Measurements from ENCODE around the gene JAZF1.
A peak's percentile ranks its signal among the peaks of the same experiment; 100 is the strongest.

Gene JAZF1

DNA sequence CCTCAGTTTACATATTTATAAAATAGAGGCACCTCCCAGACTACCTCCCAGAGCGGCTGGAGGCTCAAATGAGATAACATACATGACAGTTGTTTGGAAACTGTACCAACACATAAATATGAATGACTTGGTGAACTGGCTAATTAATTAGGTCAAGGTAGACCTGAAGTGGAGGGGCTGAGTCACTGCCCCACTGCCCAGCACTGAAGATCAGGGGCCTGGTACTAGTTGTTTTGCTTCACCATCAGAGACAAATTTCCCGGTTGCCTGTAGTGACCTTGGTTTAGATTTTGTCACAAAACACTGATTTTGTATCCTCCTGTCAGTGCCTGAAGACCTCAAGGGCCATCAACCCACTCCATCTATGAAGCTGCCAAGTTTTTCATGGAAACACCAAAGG lies 41.8 kb downstream of the JAZF1 start:
- H3K27ac ChIP-seq, result no peak overlapping the region
- TF ChIP-seq, protein P1, sequence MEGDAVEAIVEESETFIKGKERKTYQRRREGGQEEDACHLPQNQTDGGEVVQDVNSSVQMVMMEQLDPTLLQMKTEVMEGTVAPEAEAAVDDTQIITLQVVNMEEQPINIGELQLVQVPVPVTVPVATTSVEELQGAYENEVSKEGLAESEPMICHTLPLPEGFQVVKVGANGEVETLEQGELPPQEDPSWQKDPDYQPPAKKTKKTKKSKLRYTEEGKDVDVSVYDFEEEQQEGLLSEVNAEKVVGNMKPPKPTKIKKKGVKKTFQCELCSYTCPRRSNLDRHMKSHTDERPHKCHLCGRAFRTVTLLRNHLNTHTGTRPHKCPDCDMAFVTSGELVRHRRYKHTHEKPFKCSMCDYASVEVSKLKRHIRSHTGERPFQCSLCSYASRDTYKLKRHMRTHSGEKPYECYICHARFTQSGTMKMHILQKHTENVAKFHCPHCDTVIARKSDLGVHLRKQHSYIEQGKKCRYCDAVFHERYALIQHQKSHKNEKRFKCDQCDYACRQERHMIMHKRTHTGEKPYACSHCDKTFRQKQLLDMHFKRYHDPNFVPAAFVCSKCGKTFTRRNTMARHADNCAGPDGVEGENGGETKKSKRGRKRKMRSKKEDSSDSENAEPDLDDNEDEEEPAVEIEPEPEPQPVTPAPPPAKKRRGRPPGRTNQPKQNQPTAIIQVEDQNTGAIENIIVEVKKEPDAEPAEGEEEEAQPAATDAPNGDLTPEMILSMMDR (IDR thresholded peaks at IDR 0.05), result no peak
- no peak for TF ChIP-seq ZFX (IDR thresholded peaks at IDR 0.05; ENCODE audit: borderline replicate concordance)

DNA sequence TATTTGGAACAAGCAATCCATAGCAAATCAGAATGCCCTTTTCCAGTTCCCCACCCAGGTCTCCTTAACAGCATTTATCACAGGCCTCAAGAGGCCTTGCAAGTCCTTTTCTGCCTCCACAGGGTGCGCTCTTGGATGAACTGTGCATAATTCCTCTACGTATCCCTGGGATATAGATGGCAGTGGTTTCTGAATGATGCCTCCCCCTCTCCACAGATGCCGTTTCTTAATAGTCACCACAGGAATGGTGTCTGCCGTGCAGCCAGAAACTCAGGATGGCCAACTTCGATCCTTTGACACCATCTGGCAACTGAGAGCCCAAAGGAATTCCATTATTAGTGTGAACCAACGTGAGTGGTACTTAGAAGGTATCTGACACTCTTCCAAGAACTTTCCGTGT lies 43.1 kb downstream of the JAZF1 start:
- TF ChIP-seq, protein P1 (IDR thresholded peaks at IDR 0.05), result 0 out of 2 replicates have a peak, but pooled peaks have one; percentile 4
- TF ChIP-seq ZFX (IDR thresholded peaks at IDR 0.05; ENCODE audit: borderline replicate concordance), result no peak
- no peak overlapping the region for H3K27ac ChIP-seq

DNA sequence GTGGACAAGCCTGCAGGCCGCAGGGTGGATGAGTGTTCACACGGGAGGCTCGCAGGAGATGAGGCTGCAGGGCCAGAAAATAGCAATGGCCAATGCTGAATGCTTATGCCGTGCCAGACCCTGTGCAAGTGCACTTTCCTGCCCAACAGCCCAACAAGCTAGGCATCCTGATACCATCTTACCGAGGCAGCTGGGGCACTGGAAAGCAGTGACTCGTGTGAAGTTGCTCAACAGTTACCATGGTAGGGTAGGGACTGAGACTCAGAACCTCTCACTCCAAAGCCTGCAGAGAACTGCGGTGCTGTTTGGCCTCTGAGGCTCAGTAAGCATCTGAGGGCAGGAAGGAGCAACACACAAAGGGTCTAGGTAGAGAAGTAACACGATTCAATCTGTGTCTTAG lies 43.7 kb downstream of the JAZF1 start:
- TF ChIP-seq ZFX (IDR thresholded peaks at IDR 0.05; ENCODE audit: borderline replicate concordance), result no peak
- TF ChIP-seq, protein P1 (IDR thresholded peaks at IDR 0.05), result no peak
- H3K27ac ChIP-seq, result no peak overlapping the region

DNA sequence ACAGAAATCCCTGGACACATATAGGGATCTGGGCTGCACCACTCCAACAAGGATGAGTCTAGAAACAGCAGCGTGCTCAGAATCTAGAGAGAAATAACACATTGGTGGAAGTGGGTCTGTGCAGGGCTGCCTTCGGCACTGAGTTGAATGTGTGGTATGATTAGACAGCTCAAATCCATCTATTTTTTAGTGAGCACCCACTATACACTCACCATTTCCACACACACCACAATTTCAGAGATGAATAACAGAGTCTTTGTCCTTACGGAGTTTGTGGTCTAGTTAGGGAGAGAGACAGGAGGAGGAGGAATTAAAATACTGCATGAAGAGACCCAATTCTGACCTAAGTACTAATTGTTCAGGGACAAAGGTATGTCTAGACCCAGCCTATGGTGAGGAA lies 44.2 kb downstream of the JAZF1 start:
- no peak overlapping the region for H3K27ac ChIP-seq
- no peak for TF ChIP-seq ZFX (IDR thresholded peaks at IDR 0.05; ENCODE audit: borderline replicate concordance)
- TF ChIP-seq, protein P1 (IDR thresholded peaks at IDR 0.05), result no peak

DNA sequence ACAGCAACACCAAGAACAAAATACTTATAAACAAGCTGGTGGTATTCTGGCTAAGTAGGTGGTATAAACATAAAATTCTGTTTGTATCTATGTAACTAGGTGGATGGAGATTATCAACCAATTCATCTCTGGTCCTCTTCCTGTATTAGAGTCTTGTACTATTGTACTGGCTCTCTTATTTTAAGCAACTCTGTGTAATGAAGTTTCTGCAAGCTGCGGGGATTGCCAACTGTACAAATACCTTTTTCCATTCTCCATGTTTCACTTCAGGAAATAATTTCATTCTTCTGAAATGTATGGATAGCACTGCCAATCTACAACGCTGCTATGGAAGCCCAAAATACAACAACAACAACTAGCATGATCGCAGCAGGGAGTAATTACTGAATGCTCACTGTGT lies 44.8 kb downstream of the JAZF1 start:
- H3K27ac ChIP-seq, result no peak overlapping the region
- TF ChIP-seq ZFX (IDR thresholded peaks at IDR 0.05; ENCODE audit: borderline replicate concordance), result no peak
- TF ChIP-seq, protein P1 (IDR thresholded peaks at IDR 0.05), result no peak

DNA sequence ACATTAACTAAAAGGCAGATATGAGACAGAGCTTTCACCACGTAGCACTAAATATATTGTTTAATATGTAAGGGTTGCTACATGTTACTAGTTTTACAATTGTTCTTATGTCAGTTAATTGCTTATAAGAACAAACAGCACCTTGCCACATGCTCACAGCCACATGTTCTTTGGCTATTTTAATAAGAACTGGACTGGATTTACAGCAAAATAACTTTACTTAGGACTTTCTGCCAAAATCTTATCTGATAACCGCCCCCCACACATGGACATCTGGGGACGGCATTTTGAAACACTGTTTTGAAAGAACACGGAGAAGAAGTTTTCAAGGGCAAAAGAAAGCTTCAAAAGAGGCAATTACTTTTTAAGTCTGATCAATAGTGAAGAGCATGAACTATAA lies 45.3 kb downstream of the JAZF1 start:
- H3K27ac ChIP-seq, result no peak overlapping the region
- no peak for TF ChIP-seq ZFX (IDR thresholded peaks at IDR 0.05; ENCODE audit: borderline replicate concordance)
- TF ChIP-seq, protein P1 (IDR thresholded peaks at IDR 0.05), result no peak

DNA sequence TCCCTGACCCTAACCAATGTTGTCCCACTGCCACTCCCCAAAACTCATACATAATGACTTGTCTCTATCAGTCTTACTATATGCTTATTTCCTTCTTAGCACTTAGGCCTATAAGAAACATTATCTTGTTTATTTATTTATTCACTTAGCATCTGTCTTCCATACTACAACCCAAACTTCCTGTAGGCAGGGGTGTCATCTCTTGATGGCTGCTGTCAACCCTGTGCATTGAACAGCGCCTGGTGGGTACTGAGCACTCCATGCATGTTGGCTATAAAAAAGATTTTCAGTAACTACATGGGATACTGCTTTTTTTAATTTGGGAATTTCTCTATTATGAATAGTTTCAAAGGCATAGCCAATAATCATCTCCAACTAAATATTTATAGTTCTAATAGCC lies 46.7 kb downstream of the JAZF1 start:
- H3K27ac ChIP-seq, result no peak overlapping the region
- TF ChIP-seq, protein P1 (IDR thresholded peaks at IDR 0.05), result no peak
- TF ChIP-seq ZFX (IDR thresholded peaks at IDR 0.05; ENCODE audit: borderline replicate concordance), result no peak

All from 22Rv1 (cell line).